EH (cell line): ENCODE results near the gene NEGR1.
A peak's percentile ranks its signal among the peaks of the same experiment; 100 is the strongest.

ENCODE experiments used
- DNase-seq: peaks from one replicate; pipeline ENCODE4 v3.0.0-alpha.2; 2015; ENCODE audit warnings: low read depth

NEGR1 gene

DNA sequence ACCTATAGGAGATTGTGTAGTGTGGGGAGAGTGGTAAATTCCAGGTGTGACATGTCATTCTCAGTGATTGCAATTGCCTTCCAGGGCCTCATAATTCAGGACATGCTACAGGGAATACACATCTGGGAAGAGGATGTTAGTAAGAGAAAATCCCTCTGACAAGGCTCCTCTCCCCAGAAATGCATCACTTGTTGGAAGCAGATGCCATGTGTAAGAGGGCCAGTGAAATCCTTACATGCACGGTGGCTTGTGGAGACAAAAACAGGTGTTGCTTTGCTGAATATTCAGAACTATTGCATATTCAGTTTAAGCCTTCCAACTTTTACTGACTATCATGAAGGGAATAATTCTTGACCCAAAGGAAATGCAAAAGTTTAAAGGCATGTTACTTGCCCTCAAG, 503.4 kb downstream of the NEGR1 start:
- no peak for DNase-seq

DNA sequence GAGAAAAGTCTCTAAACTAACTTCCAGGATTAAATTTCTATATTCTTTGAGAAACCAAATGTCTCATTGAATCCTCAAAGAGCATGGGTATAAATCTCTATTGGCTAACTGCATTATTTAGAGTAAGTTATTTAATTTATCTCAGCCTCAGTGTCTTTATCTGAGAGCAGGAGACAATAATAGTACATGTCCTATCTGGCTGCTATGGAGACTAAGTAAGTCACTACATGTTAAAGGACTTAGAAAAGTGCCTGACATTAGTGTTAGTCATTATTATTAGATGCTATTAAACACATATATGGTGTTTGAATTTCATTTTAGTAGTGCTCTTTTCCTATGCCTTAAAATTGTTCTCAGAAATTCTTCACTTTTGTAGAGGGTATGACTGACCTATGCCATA, 505.2 kb downstream of the NEGR1 start:
- DNase-seq, result no peak

DNA sequence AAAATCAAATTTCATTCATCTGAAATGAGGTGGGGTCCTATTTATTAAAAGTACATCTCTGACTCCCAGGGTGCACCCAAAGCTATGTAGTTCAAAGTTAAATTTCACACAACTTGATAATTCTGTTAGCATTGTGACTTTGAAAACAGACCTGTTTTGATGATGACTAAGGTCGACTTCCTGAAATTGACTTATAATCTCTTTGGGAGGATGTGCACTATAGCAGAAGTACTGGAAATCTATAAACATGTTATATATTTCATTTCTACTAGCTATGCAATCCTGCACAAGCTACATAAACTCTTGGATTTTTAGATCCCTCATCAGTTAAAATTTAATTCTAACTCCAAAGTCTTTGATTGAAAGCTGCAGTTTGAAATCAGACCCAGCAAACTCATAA, 507.6 kb downstream of the NEGR1 start:
- DNase-seq, result no peak

DNA sequence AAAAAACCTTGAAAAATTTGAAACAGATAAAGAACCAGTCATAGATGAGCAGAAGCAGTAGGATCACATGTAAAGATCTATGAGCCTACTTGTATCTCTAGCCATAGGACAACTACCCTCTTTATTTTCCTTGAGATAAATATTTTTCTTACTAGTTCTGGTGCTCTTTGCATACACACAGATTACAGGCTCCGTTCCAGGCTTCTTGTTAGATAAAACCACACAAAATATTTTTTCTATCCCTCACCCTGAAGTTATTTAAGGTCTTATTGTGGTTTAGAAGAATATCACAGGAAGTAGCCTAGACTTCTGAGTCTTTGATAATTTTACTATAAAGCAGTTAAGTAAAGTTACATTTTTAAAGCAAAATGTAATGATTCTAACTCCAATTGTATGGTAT, 512.2 kb downstream of the NEGR1 start:
- peak; percentile 77 for DNase-seq

DNA sequence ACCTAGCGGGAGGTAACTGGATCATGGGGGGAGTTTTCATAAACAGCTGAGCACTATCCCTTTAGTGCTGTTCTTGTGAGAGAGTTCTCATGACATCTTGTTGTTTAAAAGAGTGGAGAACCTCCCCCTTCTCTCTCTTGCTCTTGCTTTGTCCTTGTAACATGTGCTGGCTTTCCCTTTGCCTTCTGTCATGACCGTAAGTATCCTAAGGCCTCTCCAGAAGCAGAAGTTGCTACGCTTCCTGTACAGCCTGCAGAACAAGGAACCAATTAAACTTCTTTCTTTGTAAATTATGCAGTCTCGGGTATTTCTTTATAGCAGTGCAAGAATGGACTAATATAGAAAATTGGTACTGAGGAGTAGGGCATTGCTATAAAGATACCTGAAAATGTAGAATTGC, 515.6 kb downstream of the NEGR1 start:
- DNase-seq, result no peak

DNA sequence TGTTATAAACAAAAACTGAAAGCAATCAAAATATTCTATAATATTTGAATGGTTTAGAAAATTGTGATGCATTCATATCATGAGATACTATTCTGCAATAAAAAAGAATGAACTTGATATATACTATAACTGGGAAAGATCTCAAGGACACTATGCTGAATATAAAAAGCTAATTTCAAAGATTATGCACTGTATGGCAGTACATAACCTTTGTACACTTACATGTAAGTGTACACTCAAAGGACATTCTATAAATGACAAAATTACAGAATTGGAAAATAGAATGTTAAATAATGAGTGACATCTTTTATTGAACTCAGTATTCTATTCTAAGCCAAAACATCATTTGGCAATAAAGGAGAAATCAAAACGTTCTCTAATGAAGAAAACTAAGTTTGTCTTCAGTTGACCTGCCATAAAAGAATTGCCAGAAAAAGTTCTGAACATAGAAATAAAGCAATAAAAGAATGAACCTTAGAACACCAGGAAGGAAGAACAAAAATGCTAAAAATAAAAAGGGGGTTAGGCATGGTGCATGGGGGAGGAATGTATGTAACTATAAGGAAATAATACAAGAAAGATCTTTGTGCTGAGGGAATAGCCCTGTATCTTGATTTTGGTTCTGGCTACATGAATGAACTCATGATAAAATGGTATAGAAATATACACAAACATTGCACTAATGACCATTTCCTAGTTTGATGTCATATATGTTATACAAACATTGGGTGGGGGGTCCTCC, 519.7 kb downstream of the NEGR1 start:
- no peak for DNase-seq

DNA sequence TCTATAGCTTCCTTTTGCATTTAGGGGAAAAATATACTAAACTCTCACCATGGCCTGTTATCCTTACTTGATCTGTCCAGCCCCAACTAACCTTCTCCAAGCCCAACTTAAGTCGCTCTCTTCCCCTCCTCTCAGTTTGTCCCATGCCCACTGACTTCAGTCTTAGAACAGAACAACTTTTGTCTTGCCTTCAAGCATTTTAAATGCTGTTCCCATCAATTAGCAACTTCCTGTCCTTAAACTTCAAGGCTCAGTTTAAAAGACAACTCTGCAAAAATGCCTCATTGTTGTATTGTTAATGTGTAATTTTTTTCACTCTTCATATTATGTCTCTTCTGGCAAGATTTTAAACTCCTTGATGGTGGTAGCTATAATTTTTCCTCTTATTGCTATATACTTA, 526.9 kb downstream of the NEGR1 start:
- no peak for DNase-seq

DNA sequence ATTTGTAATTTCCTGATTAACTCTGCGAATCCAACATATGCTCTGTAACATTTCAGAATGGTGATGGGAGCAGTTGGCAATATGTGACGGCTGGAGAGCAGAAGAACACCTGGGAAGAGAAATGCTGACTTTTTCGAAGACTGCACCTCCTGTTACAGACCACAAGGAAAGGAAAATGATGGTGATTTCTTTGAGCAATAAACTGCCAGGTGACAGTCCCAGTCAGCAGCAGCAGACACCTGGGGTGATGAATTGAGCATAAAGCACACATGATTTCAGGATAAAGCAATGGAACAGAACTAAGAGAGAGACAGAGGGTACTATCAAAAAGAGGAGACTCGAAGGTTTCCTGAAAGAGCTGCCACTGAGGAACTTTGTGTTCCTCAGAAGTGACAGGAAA, 528.6 kb downstream of the NEGR1 start:
- DNase-seq, result no peak

DNA sequence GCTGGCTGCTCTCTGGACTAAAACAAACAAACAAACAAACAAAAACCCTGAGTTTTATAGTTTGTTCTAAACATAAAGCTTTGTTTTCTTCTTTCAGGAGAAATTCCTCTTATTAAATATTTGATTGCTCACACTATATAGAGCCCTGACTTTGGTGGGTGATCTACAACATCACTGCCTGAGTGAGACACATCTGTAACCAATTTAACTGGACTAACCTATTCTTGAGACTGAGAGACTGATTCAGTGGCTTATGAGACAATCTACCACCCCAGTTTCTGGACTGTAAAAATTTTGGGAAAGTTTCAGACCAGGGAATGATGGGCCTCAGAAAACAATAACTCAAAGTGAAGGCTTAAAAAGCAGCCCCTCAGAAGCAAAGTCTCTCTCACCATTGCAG, 537.0 kb downstream of the NEGR1 start:
- DNase-seq, result no peak

DNA sequence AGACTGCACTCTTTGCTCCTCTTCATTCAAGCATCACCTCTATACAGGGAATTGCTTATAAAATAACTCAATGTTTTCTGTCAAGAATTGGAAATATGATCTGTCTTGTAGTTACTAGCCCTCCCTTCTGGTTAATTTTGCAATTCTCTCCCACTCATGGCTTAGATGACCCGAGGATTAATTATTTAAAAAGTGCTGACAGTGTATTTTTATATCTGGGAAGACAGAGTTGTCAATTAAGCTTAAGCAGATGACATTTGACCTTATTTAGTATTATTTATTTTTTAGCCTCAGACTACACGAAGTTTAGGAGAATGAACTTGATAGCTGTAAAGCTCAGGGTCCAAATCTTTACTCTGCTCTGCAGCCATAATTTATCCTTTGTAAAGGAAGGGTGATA, 538.5 kb downstream of the NEGR1 start:
- no peak for DNase-seq

DNA sequence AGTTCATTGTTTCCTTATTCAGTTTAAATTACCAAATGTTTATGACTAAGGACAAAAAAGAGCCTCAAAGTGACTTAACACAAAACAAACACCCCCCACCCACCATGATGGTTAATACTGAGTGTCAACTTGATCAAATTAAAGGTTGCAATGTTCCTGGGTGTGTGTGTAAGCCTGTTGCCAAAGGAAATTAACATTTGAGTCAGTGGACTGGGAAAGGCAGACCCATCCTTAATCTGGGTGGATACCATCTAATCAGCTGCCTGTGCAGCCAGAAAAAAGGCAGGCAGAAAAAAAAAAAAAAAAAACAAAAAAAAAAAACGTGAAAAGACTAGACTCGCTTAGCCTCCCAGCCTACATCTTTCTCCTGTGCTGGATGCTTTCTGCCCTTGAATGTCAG, 543.4 kb downstream of the NEGR1 start:
- DNase-seq, result no peak

DNA sequence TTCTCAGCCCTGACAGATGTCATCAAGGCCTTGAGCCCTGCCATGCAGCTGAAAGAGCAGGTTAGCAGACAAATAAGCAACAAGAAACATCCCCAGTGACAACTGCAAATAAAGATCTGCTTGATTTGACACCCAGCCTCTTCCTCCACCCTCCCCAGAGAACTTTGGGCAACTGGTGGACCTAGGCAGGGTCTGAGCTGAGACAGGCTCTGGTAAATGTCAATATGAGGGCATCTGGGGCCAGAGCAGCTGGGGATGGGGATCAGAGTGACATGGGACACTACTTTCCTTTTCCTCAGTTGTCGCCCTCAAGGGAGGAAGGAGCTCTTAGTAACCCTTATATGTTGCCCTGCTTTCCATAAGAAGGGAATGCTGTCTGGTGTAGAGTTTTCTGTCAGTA, 544.1 kb downstream of the NEGR1 start:
- DNase-seq, result no peak

DNA sequence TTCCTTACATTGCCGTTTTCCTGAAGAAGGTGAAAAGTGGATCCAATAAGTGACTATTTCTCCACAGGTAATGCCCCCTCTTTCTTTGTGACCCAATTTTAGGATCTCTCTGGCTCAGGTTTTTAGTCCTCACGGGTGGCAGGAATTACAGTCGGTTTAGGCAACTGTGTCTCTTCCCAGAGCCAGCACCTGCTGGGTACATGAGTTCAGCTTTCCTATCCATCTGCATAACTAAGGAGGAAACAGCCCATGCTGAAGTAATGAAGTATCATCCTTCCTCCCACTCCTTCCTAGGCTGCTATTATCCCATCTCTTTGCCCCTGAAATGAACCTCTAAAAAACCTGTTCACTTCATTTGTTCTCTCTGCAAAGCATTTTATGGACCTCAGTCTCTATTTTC, 544.6 kb downstream of the NEGR1 start:
- no peak for DNase-seq

DNA sequence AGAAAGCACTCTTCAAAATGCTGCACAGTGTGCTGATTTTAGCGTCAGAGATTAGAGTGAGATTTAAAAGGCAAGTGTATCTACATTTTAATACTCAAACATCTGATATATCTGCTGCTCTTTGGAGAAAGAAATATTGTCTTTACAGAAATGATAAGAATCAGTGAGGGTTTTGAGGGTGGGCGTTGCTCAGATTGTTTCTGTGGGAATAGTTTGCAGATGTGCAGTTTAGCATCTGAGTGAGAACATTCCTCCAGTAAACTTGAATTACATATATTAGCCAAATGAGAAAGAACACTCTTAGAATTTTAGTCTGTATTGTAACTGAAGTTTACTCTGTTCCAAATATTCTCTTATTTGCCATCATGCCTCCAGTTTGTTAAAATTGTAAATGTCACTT, 549.2 kb downstream of the NEGR1 start:
- DNase-seq, result no peak

DNA sequence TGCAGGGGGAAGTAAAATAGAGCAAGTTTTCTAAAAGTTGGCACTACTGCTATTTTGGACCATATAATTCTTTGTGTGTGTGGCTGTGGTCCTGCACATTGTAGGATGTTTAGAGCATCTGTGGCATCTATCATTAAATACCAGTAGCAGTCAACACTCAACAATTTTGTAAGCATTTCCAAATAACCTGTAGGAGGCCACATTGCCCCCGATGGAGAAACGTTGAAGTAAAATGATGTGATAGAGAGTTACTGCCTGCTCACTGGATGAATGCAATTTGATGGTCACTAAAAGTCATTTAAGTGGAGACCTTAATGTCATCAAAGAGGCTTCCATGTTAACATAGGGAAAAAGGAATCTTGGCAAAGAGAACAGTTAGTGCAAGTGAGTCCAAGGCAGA, 560.8 kb downstream of the NEGR1 start:
- DNase-seq, result no peak

DNA sequence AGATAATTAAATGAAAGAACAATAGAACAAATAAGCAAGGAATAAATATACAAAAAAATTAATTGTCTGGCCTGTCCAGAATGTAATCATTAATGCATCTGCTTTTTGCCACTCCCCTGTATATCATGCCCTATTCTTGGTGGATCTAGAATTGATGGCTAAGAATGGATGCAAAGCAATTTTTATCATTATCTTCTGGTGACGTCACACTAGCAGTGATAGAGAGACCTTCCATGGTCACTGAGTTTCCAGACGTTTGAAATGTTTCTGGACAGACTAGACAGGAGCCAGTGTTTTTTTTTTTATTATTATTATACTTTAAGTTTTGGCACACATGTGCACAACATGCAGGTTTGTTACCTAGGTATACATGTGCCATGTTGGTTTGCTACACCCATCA, 563.0 kb downstream of the NEGR1 start:
- no peak for DNase-seq

DNA sequence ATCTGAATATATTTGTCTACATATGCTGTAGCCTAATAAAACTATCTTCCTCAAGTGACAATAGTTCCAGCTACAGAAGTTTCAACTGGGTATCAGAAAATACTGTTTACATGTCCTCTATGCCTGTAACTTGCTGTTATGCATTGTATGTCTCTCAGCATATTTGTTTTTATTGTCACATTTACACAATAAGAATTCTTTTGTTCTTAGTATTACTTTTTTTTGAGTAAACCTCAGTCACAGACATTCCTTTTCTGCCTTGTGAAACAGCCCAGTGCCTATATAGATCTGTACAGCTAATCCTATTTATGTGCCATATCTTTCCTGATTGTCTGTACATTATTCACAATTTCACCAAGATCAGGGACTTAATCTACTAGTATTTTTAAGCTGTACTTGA, 565.2 kb downstream of the NEGR1 start:
- no peak for DNase-seq

DNA sequence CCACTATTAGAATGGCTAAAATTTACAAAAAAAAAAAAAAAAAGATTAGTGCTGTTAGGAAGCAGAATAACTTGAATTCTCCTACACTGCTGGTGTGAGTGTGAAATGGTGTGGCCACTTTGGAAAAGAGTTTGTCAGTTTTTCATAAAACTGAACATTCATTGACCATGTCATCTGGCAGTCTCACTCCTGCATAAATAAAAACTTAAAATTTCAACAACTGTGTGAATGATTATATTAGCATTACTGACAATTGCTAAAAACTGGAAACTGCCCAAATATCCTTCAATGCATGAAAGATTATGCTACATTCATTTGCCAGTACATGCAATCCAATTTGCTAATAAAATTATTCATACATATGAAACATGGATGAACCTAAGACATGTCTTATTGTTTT, 570.9 kb downstream of the NEGR1 start:
- no peak for DNase-seq

DNA sequence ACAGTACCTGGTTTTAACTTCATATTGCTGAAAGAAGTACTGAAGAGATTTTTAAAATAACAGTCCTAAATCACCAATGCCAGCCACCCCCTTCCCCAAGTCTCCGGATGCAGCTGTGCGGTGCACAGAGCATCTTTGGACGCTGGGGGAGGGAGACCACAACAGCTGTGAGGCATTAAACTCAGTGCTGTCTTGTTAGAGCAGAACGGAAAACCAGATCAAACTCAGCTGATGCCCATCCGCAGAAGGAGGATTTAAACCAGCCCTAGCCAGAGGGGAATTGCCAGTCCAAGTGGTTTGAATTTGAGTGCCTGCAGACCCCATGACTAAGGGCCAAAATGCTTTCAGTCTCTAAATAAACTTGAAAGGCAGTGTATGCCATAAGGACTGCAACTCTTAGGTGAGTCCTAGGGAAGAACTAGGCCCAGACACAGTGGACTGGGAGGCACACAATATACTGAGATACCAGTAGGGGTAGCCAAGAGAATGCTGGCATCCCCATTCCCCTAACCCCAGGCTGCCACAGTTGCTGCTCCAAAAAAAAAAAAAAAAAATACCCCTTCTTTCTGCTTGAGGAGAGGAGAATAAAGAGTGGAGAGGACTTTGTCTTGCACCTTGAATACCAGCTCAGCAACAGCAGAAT, 576.2 kb downstream of the NEGR1 start:
- DNase-seq, result no peak

DNA sequence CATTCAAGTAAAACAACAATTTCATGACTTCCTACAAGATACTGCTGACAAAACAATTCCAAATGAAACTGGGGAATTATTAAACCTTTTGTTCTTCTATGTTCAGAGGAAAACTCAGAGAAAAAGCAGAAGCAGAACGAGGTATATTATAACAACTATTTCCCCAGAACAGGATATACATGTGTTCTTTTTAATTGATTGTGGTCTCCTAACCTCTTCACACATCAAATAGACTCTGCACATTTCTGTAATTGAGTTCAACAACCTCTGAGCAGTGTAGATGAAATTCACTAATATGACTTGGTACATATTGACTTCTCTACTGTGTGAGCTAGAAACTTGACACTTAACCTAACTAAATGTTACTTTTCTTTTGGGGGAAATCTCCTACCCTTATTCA, 584.2 kb downstream of the NEGR1 start:
- no peak for DNase-seq

DNA sequence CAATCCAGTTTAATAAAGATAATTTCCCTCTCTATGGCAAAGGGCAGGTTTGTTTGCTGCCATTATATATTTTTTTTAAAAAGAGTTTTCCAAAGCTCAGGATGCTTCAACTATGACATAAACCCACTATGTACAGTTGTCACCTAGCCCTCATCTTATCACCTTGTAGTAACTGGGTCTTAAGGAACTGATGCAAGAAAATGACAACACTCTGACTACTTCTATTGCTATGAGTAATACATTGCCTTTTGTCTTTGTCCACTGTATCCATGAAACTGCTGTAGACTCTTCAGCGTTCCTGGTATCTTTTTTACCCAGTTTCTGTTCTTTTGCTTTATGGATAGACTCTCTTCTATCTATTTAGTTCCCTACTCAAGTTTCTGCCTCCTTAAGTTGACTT, 586.5 kb downstream of the NEGR1 start:
- no peak for DNase-seq

DNA sequence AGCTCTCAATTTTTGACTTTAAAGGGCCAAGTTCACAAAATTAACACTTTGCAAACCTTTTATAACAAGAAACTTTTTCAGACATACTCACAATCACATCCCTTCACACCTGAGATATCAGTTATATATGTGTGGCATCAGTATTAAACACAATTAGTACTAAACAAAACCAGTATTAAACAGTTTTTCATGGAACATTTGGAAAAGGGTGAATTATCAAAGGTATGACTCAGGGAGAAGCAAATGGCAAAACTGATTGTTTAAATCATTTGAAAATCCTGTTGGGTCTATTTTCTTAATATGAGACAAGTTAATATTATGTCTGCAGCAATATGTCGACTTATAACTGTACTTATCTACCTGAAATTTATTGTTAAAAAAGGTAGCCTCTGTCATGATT, 587.3 kb downstream of the NEGR1 start:
- DNase-seq, result no peak

DNA sequence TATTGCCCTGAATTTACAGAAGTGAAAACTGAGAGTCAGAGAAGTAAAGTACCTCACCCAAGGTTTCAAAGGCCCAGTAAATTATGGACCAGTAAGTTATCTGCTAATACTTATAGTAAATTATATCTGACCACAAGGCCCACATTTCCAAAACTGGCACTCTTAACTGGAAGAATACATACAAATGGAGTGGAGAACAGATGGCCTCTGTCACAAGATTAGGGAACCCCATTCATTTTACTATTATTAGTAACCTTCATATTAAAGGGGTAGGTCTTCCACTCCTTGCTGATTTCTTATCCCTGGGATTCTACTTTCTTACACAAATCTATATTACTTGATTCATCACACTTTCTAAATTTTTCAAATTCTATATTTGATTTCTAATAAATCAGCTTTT, 588.8 kb downstream of the NEGR1 start:
- no peak for DNase-seq

DNA sequence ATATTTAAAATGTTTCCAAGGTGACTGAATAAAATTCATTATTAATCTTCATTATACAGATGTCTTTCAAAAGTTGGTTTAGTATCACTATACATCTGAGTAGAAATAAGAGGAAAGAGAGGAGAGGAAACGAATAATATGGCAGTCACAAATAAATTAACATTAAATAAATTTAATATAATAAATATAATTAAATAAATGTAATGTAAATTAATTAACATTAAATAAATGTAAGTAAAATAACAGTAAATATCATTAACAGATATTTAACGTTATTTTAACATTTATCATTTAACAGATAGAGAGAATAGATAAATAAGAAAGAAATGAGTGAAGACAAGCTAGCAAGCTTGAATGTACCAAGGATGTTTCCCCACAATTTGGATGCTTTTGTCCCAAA, 592.7 kb downstream of the NEGR1 start:
- no peak for DNase-seq
